Heart left ventricle (tissue), 16 donors: ENCODE measurements around the gene ARHGAP44. TPM values are rescaled to one million over a fixed set of nuclear protein-coding genes. Genes with fewer than 3 reads are reported as not detected.

Experiments
- ATAC-seq, 4 donors: fragments of 200-7000 bp; cut with Tn5 transposase; one replicate each; pipeline ENCODE4 v1.9.1; 2020 to 2022; ENCODE audit warnings: moderate library complexity in 4 of 4, mild to moderate bottlenecking in 3 of 4, moderate number of reproducible peaks in 1 of 4
- DNase-seq, 5 donors: peaks; one replicate each; pipeline ENCODE4 v3.0.0-alpha.2; 2020
- H3K27ac ChIP-seq, 12 donors: fragments of 200-600 bp; sonication (generic) in 4 of 12; one replicate each; pipeline versions ENCODE4 v1.5.0 to v1.8.0; 2016 to 2022; ENCODE audit warnings: mild to moderate bottlenecking in 2 of 12
- H3K27me3 ChIP-seq, 9 donors: fragments of 200-600 bp; sonication (generic) in 2 of 9; one replicate each; pipeline versions ENCODE4 v1.5.1 to v1.8.0; 2016 to 2022; ENCODE audit warnings: mild to moderate bottlenecking in 3 of 9
- H3K36me3 ChIP-seq, 9 donors: fragments of 200-600 bp; sonication (generic) in 2 of 9; one replicate each; pipeline versions ENCODE4 v1.5.0 to v1.8.0; 2018 to 2022; ENCODE audit warnings: mild to moderate bottlenecking in 2 of 9
- H3K4me1 ChIP-seq, 12 donors: fragments of 200-600 bp; sonication (generic) in 4 of 12; one replicate each; pipeline versions ENCODE4 v1.5.0 to v1.8.0; 2016 to 2022; ENCODE audit warnings: mild to moderate bottlenecking in 3 of 12
- H3K4me3 ChIP-seq, 12 donors: fragments of 200-600 bp; sonication (generic) in 4 of 12; one replicate each; pipeline versions ENCODE4 v1.5.0 to v1.8.0; 2017 to 2022; ENCODE audit warnings: mild to moderate bottlenecking in 9 of 12, moderate library complexity in 4 of 12
- H3K9me3 ChIP-seq, 12 donors: fragments of 200-600 bp; sonication (generic) in 4 of 12; one replicate each; pipeline versions ENCODE4 v1.5.0 to v1.8.0; 2016 to 2022; ENCODE audit warnings: mild to moderate bottlenecking in 1 of 12
- CTCF ChIP-seq, 12 donors: fragments of 200-600 bp; sonication (generic) in 4 of 12; IDR thresholded peaks; one replicate each; pipeline versions ENCODE4 v1.5.0 to v1.8.0; 2018 to 2022; ENCODE audit warnings: antibody characterized with exemption in 12 of 12, mild to moderate bottlenecking in 5 of 12
- POLR2A ChIP-seq, 2 donors: fragments of 450-650 bp; IDR thresholded peaks; one replicate each; pipeline ENCODE4 v1.6.1; 2017; ENCODE audit warnings: antibody characterized with exemption in 2 of 2, mild to moderate bottlenecking in 2 of 2, moderate library complexity in 2 of 2
- WGBS, 4 donors: extraction: QIAGEN DNeasy Blood & Tissue Kit in 2 of 4; methylation state at CpG; one replicate each; pipeline versions ENCODE4 v1.1.5 to v1.1.7; 2013 to 2018; 5-methylcytosine and 5-hydroxymethylcytosine counted together
- intact Hi-C, 10 donors: fragments of 100-400 bp; cut with DNase I; formaldehyde crosslinking; loops; one replicate each; pipeline versions ENCODE4 v1.11.1 to v1.14.2; 2022
- long read RNA-seq, 3 donors: library from polyadenylated mRNA; unstranded; transcript quantifications; one replicate each; pipeline ENCODE4 v2.0.0, GENCODE V29; 2020 to 2021
- polyA plus RNA-seq, 2 donors: library from polyadenylated mRNA; stranded (reverse); fragments of 200-250 nt; gene quantifications; one replicate each; pipeline ENCODE4 v1.2.3, GENCODE V29; 2013
- total RNA-seq, 9 donors: library from RNA; depleted of rRNA in 2 of 9; stranded (reverse); fragments of >200 nt in 2 of 9; fragmentation: NEBNext Ultra II Directional in 3 of 9; extraction: Animal tissue kit (Norgen Biotek cat#: 25700) in 3 of 9; gene quantifications; one replicate each; pipeline versions ENCODE4 v1.1.0 to v1.2.4, GENCODE V29; 2016 to 2023
- donor health status: ischemic (EF 13 %, LVEDD 7.1; RV severe dilation, severe dysfunction).
- donor health status: healthy with polysubstance abuse.
- donor health status: DM: no; HTN: yes; CAD: no.
- donor health status: DM: no; HTN: no; CAD: no.
- donor health status: ischemic (EF 25% LVEDD 6.9; RV normal size, moderate dysfunction).
- donor health status: ischemic (EF 25% LVEDD 5.7; RV mildly dilated, moderate dysfunction).
- donor health status: healthy.
- donor health status: DM: yes; HTN: yes; CAD: no.
- donor health status: ischemic (EF 35%, LVEDD 5.7; RV mildly dilated, moderate dysfunction).
- donor health status: nonischemic (EF 11% LVEDD 7.7; RV severe dilation, severe dysfunction).
- donor health status: DM: yes; HTN: yes; CAD: no.
- donor health status: PGD.
- donor health status: ischemic (EF 29% LVEDD 5.4; RV normal size, mild dysfunction).
- donor health status: nonischemic (EF 23%, LVEDD 6.1; RV moderate dilation, normal function).

The ARHGAP44 gene
- total RNA-seq, result 10 to 100 TPM in 2 of 9 donors, 1 to 10 TPM in 7; 6.0 to 15.7 (median 8.7) TPM
- polyA plus RNA-seq, result 1 to 10 TPM; 4.3 to 8.6 TPM
- long read RNA-seq, donor 1, full-length matches to known transcripts, result 2 of 15 reads
- long read RNA-seq, donor 1, partial matches to known transcripts, result 11 of 15 reads
- long read RNA-seq, donor 1, other reads (novel, unspliced or antisense), result 2 of 15 reads
- long read RNA-seq, donor 2, full-length matches to known transcripts, result 1 of 5 reads
- long read RNA-seq, donor 2, partial matches to known transcripts, result 4 of 5 reads
- long read RNA-seq, donor 2, other reads (novel, unspliced or antisense), result 0 of 5 reads
- long read RNA-seq, donor 3, partial matches to known transcripts, result 2 of 4 reads
- long read RNA-seq, donor 3, other reads (novel, unspliced or antisense), result 2 of 4 reads

- H3K36me3 ChIP-seq, result no peaks in the 10 kb centered on the region
- peaks cover 0 to 9% (median 2%) of the 10 kb centered on the region in 12 donors for H3K4me1 ChIP-seq
- WGBS, 4 donors, result 1 to 3% (median 1%) methylated on average over 18 to 86 of the region's 86 CpGs
- H3K4me3 ChIP-seq, result peak within 1 kb of the TSS; percentile 63 to 92 (median 74)
- no peaks in the 10 kb centered on the region for H3K9me3 ChIP-seq
- TF ChIP-seq POLR2A (IDR thresholded peaks at IDR 0.05) (peak in 1 of 2 donors; percentile 63), CTCF (IDR thresholded peaks at IDR 0.05) (peak in 2 of 12 donors; percentile 8 to 16)
- peak within 1 kb of the TSS in 10 of 12 donors; percentile 20 to 78 (median 58) for H3K27ac ChIP-seq
- intact Hi-C loops, result loop anchor here in 2 of 10 donors (10.0 kb wide), 2 partner anchors 135 to 205 kb away; no protein-coding TSS in a partner anchor
- peak; percentile 78 to 98 (median 96) for ATAC-seq
- DNase-seq, result peak; percentile 62 to 84 (median 66)
- H3K27me3 ChIP-seq, result peaks cover 0 to 13% (median 0%) of the 10 kb centered on the region in 9 donors
These were observed at the start of gene ARHGAP44 for GRCh38 chr17:12789481-12790248. Gene ARHGAP44, plus strand, starts transcription at chr17:12789498. Its CDS starts 341 bp downstream, at chr17:12789839.

- TF ChIP-seq POLR2A (IDR thresholded peaks at IDR 0.05), result no peak
- no peak for TF ChIP-seq CTCF (IDR thresholded peaks at IDR 0.05)
- H3K4me1 ChIP-seq, result peaks cover 0 to 37% (median 7%) of the 10 kb centered on the region in 12 donors
- no peaks in the 10 kb centered on the region for H3K9me3 ChIP-seq
- ATAC-seq (no peak), DNase-seq (no peak)
- H3K4me3 ChIP-seq, result no peak overlapping the region
- H3K27me3 ChIP-seq, result no peaks in the 10 kb centered on the region
- WGBS, 4 donors, result 58 to 86% (median 83%) methylated on average over 4 of the region's 4 CpGs
- peaks cover 0 to 49% (median 4%) of the 10 kb centered on the region in 9 donors for H3K36me3 ChIP-seq
- intact Hi-C loops, result loop anchor here in 6 of 10 donors (5.0 to 10.0 kb wide), 7 partner anchors 57 to 557 kb away; partner anchors contain the start of gene MYOCD (in 1 of the 6)
- peak overlapping the region in 3 of 12 donors; percentile 1 to 37 (median 20) for H3K27ac ChIP-seq
These were observed 49.8 kb upstream of the ARHGAP44 start for GRCh38 chr17:12739500-12739899.

- H3K27ac ChIP-seq, result peak overlapping the region in 10 of 12 donors; percentile 48 to 88 (median 78)
These were observed 46.3 kb upstream of the ARHGAP44 start for GRCh38 chr17:12743046-12743445.

More at GRCh38 chr17:12743046-12743445, 46.3 kb upstream of the ARHGAP44 start:
- intact Hi-C loops, result loop anchor here in 8 of 10 donors (2.0 to 10.0 kb wide), 10 partner anchors 71 to 491 kb away; partner anchors contain the start of gene MYOCD (in 1 of the 8)
- TF ChIP-seq POLR2A (IDR thresholded peaks at IDR 0.05) (no peak), CTCF (IDR thresholded peaks at IDR 0.05) (no peak)
- Histone ChIP-seq H3K9me3 (no peaks in the 10 kb centered on the region), H3K4me3 (no peak overlapping the region), H3K27me3 (no peaks in the 10 kb centered on the region), H3K36me3 (peaks cover 0 to 58% (median 12%) of the 10 kb centered on the region in 9 donors), H3K4me1 (peaks cover 0 to 30% (median 6%) of the 10 kb centered on the region in 12 donors)
- no peak for ATAC-seq
- DNase-seq, result no peak
- WGBS, 4 donors, result 36 to 51% (median 48%) methylated on average over 3 of the region's 3 CpGs
